Measurements from ENCODE around the gene C2orf92.
"Not testable (repeated sequence)": the region's sequence is repeated elsewhere in the genome, so short reads cannot be mapped to it uniquely, and the experiment has no call there.

The C2orf92 gene

DNA sequence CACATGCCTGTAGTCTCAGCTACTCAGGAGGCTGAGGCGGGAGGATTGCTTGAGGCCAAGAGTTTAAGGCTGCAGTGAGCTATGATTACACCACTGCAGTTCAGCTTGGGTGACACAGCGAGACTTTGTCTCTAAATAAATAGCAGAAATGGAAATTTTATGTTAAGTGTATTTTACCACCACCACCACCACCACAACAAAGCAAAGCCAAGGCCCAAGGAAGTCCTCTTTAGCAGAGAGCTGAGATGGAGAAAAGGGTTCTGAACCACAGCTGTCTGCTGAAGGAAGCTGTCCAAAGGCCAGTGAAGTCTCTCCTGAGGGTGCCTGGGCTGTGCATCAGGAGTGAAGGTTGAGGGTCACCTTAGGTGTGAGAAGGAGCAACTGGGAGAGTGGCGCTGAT lies 17.7 kb downstream of the C2orf92 start:
- H3K23ac ChIP-seq (ENCODE audit: low read length); H3K79me1 ChIP-seq (ENCODE audit: low read length); H3K9ac ChIP-seq (ENCODE audit: low read length): not testable (repeated sequence)

DNA sequence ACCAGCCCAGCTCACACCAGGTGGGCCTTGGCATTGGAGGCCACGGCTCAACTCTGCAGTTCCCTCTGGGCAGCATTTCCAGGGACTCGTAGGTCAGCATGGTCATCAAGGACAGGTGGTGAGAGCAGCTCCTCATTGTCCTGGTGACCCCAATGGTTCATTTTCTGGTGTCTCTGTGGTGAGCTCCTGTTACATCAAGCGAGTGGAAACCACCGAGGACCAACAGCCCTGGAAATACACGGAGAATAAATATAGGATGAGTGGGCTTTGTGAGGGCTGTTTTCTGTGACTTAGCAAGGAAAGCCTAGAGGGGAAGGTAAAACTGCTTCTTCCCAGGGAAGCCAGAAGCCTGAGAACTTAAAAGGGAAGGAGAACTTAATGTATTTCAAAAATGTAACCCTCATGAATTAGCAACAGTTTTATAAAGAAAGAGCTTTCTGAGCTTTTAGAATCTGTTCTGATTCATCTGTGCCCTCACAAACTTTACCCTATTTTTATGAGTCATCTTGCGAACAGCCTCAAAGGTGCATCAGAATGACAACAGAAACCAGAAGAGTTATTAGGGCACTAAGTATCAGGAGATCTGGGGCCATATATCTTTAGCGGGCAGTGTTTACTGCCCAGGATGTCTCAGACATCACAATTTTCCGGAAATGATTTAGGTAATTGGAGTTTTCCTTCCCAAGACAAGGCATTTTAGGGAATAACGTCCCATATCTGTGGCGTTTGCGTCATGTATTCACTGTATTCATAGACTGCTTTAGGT lies 18.7 kb downstream of the C2orf92 start:
- no peak overlapping the region for H2BK120ac ChIP-seq (ENCODE audit: insufficient read depth, low read length, poor library complexity)
- no peak overlapping the region for H3K4me2 ChIP-seq (ENCODE audit: low read length)
- no peak overlapping the region for H4K12ac ChIP-seq (ENCODE audit: low read depth, low read length)
- H3K27me3 ChIP-seq (ENCODE audit: insufficient read depth, low read length): no peaks in the 10 kb centered on the region
- peak; percentile 44 to 75 for DNase-seq
- no peak overlapping the region for H4K8ac ChIP-seq (ENCODE audit: low read depth, low read length)
- no peak overlapping the region for H3K4me3 ChIP-seq (ENCODE audit: low read depth, low read length)
- H3K4ac ChIP-seq (ENCODE audit: low read depth, low read length): no peak overlapping the region
- no peak overlapping the region for H3K23ac ChIP-seq (ENCODE audit: low read length)
- H3K79me1 ChIP-seq (ENCODE audit: low read length): no peaks in the 10 kb centered on the region
- peaks cover 2% of the 10 kb centered on the region for H3K9me3 ChIP-seq (ENCODE audit: insufficient read depth, low read depth, low read length)
- no peak overlapping the region for H3K18ac ChIP-seq (ENCODE audit: low read length)
- no peak overlapping the region for H2AK5ac ChIP-seq (ENCODE audit: low read length)
- H3K4me1 ChIP-seq (ENCODE audit: control insufficient read depth in 1 of 2, insufficient read depth in 2 of 2, low read length in 2 of 2): peaks cover 7 to 11% of the 10 kb centered on the region in 2 experiments
- H3K9ac ChIP-seq (ENCODE audit: low read length): no peak overlapping the region
- no peak overlapping the region for H2AFZ ChIP-seq (ENCODE audit: insufficient read depth, low read length, poor library complexity)
- no peak overlapping the region for H3K14ac ChIP-seq (ENCODE audit: low read length)
- no peak overlapping the region for H2BK5ac ChIP-seq (ENCODE audit: low read depth, low read length, poor library complexity)
- no peak overlapping the region for H2BK12ac ChIP-seq (ENCODE audit: low read length)
- no peaks in the 10 kb centered on the region for H3K36me3 ChIP-seq (ENCODE audit: control insufficient read depth in 1 of 2, insufficient read depth in 2 of 2, low read length in 2 of 2)
- no peak overlapping the region for H3K27ac ChIP-seq (ENCODE audit: low read depth, low read length)
- H4K91ac ChIP-seq (ENCODE audit: low read depth, low read length): no peak overlapping the region
- no CpG with 5 or more reads among the region's 11 CpGs for WGBS (ENCODE audit: extremely low coverage, insufficient coverage, insufficient read length)
- no peaks in the 10 kb centered on the region for H3K79me2 ChIP-seq (ENCODE audit: control insufficient read depth, insufficient read depth, low read length, poor library complexity)

More for the DNA sequence above, 17.7 kb downstream of the C2orf92 start:
- H3K4ac ChIP-seq (ENCODE audit: low read depth, low read length); H2AK5ac ChIP-seq (ENCODE audit: low read length); H3K4me3 ChIP-seq (ENCODE audit: low read depth, low read length); H4K91ac ChIP-seq (ENCODE audit: low read depth, low read length); H2BK12ac ChIP-seq (ENCODE audit: low read length); H2AFZ ChIP-seq (ENCODE audit: insufficient read depth, low read length, poor library complexity); H3K79me2 ChIP-seq (ENCODE audit: control insufficient read depth, insufficient read depth, low read length, poor library complexity); H3K4me2 ChIP-seq (ENCODE audit: low read length); H3K9me3 ChIP-seq (ENCODE audit: insufficient read depth, low read depth, low read length); H3K27ac ChIP-seq (ENCODE audit: low read depth, low read length); H4K8ac ChIP-seq (ENCODE audit: low read depth, low read length); H3K14ac ChIP-seq (ENCODE audit: low read length); H3K27me3 ChIP-seq (ENCODE audit: insufficient read depth, low read length); H2BK5ac ChIP-seq (ENCODE audit: low read depth, low read length, poor library complexity); DNase-seq; H2BK120ac ChIP-seq (ENCODE audit: insufficient read depth, low read length, poor library complexity); H3K18ac ChIP-seq (ENCODE audit: low read length); H4K12ac ChIP-seq (ENCODE audit: low read depth, low read length); H3K36me3 ChIP-seq (ENCODE audit: control insufficient read depth in 1 of 2, insufficient read depth in 2 of 2, low read length in 2 of 2): not testable (repeated sequence)
- H3K4me1 ChIP-seq (ENCODE audit: control insufficient read depth in 1 of 2, insufficient read depth in 2 of 2, low read length in 2 of 2): peaks cover 7 to 11% of the 10 kb centered on the region in 2 experiments
- WGBS (ENCODE audit: extremely low coverage, insufficient coverage, insufficient read length): no CpG with 5 or more reads among the region's 3 CpGs

DNA sequence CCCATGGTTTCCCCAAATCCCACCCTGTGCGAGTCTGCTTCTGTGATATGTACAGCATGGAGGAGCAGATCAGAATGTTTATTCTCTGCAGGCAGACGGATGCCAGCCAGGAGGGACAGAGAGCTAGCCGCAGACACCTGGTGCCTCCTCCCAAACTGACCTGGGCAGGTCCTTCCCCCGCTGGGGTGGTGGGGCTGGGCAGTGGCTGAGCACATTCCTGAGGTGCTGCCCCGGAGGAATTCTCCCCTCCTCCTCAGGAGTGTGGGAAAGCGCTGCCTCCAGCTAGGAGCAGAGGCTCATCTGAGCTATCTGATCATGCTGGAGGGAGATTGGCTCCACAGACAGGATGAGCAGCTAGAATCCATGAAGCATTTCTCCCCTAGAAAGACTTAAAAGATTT lies 21.7 kb downstream of the C2orf92 start:
- WGBS (ENCODE audit: extremely low coverage, insufficient coverage, insufficient read length): no CpG with 5 or more reads among the region's 6 CpGs
- no peak overlapping the region for H4K91ac ChIP-seq (ENCODE audit: low read depth, low read length)
- no peak overlapping the region for H2AK5ac ChIP-seq (ENCODE audit: low read length)
- no peaks in the 10 kb centered on the region for H3K36me3 ChIP-seq (ENCODE audit: control insufficient read depth in 1 of 2, insufficient read depth in 2 of 2, low read length in 2 of 2)
- H3K4me1 ChIP-seq (ENCODE audit: control insufficient read depth in 1 of 2, insufficient read depth in 2 of 2, low read length in 2 of 2): peaks cover 7 to 11% of the 10 kb centered on the region in 2 experiments
- H2BK5ac ChIP-seq (ENCODE audit: low read depth, low read length, poor library complexity): no peak overlapping the region
- no peak overlapping the region for H2BK12ac ChIP-seq (ENCODE audit: low read length)
- no peak overlapping the region for H3K4ac ChIP-seq (ENCODE audit: low read depth, low read length)
- H4K12ac ChIP-seq (ENCODE audit: low read depth, low read length): no peak overlapping the region
- no peak overlapping the region for H4K8ac ChIP-seq (ENCODE audit: low read depth, low read length)
- no peak overlapping the region for H2BK120ac ChIP-seq (ENCODE audit: insufficient read depth, low read length, poor library complexity)
- peaks cover 2% of the 10 kb centered on the region for H3K9me3 ChIP-seq (ENCODE audit: insufficient read depth, low read depth, low read length)
- no peak overlapping the region for H3K4me3 ChIP-seq (ENCODE audit: low read depth, low read length)
- H3K79me2 ChIP-seq (ENCODE audit: control insufficient read depth, insufficient read depth, low read length, poor library complexity): no peaks in the 10 kb centered on the region
- H3K27me3 ChIP-seq (ENCODE audit: insufficient read depth, low read length): no peaks in the 10 kb centered on the region
- H3K27ac ChIP-seq (ENCODE audit: low read depth, low read length): no peak overlapping the region
- H3K23ac ChIP-seq (ENCODE audit: low read length): no peak overlapping the region
- no peak overlapping the region for H3K9ac ChIP-seq (ENCODE audit: low read length)
- no peak overlapping the region for H3K18ac ChIP-seq (ENCODE audit: low read length)
- H2AFZ ChIP-seq (ENCODE audit: insufficient read depth, low read length, poor library complexity): no peak overlapping the region
- no peak for DNase-seq
- H3K4me2 ChIP-seq (ENCODE audit: low read length): no peak overlapping the region
- no peaks in the 10 kb centered on the region for H3K79me1 ChIP-seq (ENCODE audit: low read length)
- H3K14ac ChIP-seq (ENCODE audit: low read length): no peak overlapping the region

- H3K4me2 ChIP-seq (ENCODE audit: low read length): no peak overlapping the region
- no peak overlapping the region for H2BK5ac ChIP-seq (ENCODE audit: low read depth, low read length, poor library complexity)
- no peak overlapping the region for H3K9ac ChIP-seq (ENCODE audit: low read length)
- H2AK5ac ChIP-seq (ENCODE audit: low read length): no peak overlapping the region
- no peak overlapping the region for H3K18ac ChIP-seq (ENCODE audit: low read length)
- peaks cover 2% of the 10 kb centered on the region for H3K9me3 ChIP-seq (ENCODE audit: insufficient read depth, low read depth, low read length)
- no peak overlapping the region for H3K4ac ChIP-seq (ENCODE audit: low read depth, low read length)
- no peak overlapping the region for H4K91ac ChIP-seq (ENCODE audit: low read depth, low read length)
- DNase-seq: peak; percentile 47 to 67
- no peak overlapping the region for H2AFZ ChIP-seq (ENCODE audit: insufficient read depth, low read length, poor library complexity)
- H3K4me3 ChIP-seq (ENCODE audit: low read depth, low read length): no peak overlapping the region
- H3K27ac ChIP-seq (ENCODE audit: low read depth, low read length): no peak overlapping the region
- peaks cover 7 to 9% of the 10 kb centered on the region in 2 experiments for H3K4me1 ChIP-seq (ENCODE audit: control insufficient read depth in 1 of 2, insufficient read depth in 2 of 2, low read length in 2 of 2)
- H3K14ac ChIP-seq (ENCODE audit: low read length): no peak overlapping the region
- H3K36me3 ChIP-seq (ENCODE audit: control insufficient read depth in 1 of 2, insufficient read depth in 2 of 2, low read length in 2 of 2): no peaks in the 10 kb centered on the region
- no peak overlapping the region for H4K8ac ChIP-seq (ENCODE audit: low read depth, low read length)
- H3K79me1 ChIP-seq (ENCODE audit: low read length): no peaks in the 10 kb centered on the region
- no peaks in the 10 kb centered on the region for H3K27me3 ChIP-seq (ENCODE audit: insufficient read depth, low read length)
- no peak overlapping the region for H2BK12ac ChIP-seq (ENCODE audit: low read length)
- no peak overlapping the region for H3K23ac ChIP-seq (ENCODE audit: low read length)
- H3K79me2 ChIP-seq (ENCODE audit: control insufficient read depth, insufficient read depth, low read length, poor library complexity): no peaks in the 10 kb centered on the region
- no peak overlapping the region for H4K12ac ChIP-seq (ENCODE audit: low read depth, low read length)
- no peak overlapping the region for H2BK120ac ChIP-seq (ENCODE audit: insufficient read depth, low read length, poor library complexity)
These were observed 24.0 kb downstream of the C2orf92 start for GRCh38 chr2:97693476-97693875.
